ENCODE measurements around the gene DOCK3. TPM values are rescaled to one million over a fixed set of nuclear protein-coding genes. Genes with fewer than 3 reads are reported as not detected.
"Not testable (repeated sequence)": the region's sequence is repeated elsewhere in the genome, so short reads cannot be mapped to it uniquely, and the experiment has no call there.

The DOCK3 gene
- total RNA-seq, 4 donors from 2014 or later = 5.5 to 10.0 (median 8.7) TPM

DNA sequence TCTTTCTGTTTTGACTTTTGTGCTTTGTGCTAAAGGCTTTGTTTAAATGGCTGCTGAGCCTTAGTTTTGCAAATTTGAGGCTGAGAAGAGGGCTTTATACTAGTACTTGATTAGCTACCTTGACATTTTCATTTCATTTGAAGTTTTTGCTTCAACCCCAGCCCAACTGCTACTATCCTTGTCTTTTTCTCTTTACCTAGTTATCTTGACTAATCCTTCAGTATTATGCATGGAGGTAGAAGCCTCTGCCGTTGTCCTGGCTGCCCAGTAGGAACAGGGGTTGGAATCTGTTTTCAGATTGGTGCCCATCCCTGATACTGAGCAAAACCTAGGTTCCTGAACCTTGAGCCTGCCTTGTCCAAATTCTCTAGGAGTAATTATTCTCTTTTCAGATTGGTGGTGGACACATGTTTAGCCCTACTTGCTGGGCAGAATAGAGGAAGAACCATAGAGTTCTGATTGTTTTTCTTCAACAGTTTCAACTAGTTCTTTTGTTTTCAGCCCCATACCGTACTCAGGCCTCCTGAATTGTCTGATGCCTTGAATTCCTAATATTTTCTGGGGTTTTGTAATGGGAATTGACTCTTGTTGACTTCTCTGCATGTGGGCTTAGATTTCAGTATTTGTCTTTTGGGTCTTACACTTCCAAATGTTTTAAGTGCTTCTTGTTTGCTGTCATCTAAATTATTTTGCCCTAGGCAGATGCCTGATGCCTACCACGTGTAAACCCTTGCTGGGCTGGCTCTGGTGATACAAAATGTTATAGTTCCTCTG lies 143.2 kb downstream of the DOCK3 start:
- Histone ChIP-seq H3K4me3 (no peak overlapping the region), H3K36me3 (no peaks in the 10 kb centered on the region), H3K27ac (no peak overlapping the region), H3K9me3 (no peaks in the 10 kb centered on the region), H3K27me3 (no peaks in the 10 kb centered on the region), H3K4me1 (peaks cover 0 to 13% (median 0%) of the 10 kb centered on the region in 3 donors)
- no peak for ATAC-seq
- TF ChIP-seq POLR2AphosphoS5 (IDR thresholded peaks at IDR 0.05) = no peak
- TF ChIP-seq, protein P1, sequence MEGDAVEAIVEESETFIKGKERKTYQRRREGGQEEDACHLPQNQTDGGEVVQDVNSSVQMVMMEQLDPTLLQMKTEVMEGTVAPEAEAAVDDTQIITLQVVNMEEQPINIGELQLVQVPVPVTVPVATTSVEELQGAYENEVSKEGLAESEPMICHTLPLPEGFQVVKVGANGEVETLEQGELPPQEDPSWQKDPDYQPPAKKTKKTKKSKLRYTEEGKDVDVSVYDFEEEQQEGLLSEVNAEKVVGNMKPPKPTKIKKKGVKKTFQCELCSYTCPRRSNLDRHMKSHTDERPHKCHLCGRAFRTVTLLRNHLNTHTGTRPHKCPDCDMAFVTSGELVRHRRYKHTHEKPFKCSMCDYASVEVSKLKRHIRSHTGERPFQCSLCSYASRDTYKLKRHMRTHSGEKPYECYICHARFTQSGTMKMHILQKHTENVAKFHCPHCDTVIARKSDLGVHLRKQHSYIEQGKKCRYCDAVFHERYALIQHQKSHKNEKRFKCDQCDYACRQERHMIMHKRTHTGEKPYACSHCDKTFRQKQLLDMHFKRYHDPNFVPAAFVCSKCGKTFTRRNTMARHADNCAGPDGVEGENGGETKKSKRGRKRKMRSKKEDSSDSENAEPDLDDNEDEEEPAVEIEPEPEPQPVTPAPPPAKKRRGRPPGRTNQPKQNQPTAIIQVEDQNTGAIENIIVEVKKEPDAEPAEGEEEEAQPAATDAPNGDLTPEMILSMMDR (IDR thresholded peaks at IDR 0.05) = no peak
- TF ChIP-seq POLR2A (IDR thresholded peaks at IDR 0.05) = no peak
- no peak for TF ChIP-seq EP300 (IDR thresholded peaks at IDR 0.05)
- WGBS, 2 donors (ENCODE audit: low coverage in 1 of 2) = 24 to 37% methylated on average over 2 to 3 of the region's 3 CpGs

DNA sequence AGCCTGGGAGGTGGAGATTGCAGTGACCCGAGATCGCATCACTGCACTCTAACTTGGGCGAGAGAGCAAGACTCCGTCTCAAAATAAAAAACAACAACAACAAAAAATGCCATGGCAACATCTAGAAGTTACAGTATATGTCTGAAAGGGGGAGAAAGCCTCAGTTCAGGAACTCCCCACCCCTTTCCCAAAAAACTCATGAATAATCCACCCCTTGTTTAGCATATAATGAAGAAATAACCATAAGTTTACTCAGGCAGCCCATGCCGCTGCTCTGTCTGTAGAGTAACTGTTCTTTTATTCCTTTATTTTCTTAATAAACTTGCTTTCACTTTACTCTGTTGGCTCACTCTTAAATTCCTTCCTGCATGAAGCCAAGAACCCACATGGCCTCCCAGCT lies 145.2 kb downstream of the DOCK3 start:
- H3K4me3 ChIP-seq = no peak overlapping the region
- no peak for ATAC-seq
- 93 to 95% methylated on average over 5 of the region's 5 CpGs for WGBS, 2 donors (ENCODE audit: low coverage in 1 of 2)
- H3K9me3 ChIP-seq = no peaks in the 10 kb centered on the region
- no peaks in the 10 kb centered on the region for H3K36me3 ChIP-seq
- TF ChIP-seq POLR2A (IDR thresholded peaks at IDR 0.05) (no peak), POLR2AphosphoS5 (IDR thresholded peaks at IDR 0.05) (no peak), EP300 (IDR thresholded peaks at IDR 0.05) (no peak)
- TF ChIP-seq, protein P1 (IDR thresholded peaks at IDR 0.05) = no peak
- H3K4me1 ChIP-seq = peaks cover 0 to 13% (median 0%) of the 10 kb centered on the region in 3 donors
- no peak overlapping the region for H3K27ac ChIP-seq
- H3K27me3 ChIP-seq = no peaks in the 10 kb centered on the region

DNA sequence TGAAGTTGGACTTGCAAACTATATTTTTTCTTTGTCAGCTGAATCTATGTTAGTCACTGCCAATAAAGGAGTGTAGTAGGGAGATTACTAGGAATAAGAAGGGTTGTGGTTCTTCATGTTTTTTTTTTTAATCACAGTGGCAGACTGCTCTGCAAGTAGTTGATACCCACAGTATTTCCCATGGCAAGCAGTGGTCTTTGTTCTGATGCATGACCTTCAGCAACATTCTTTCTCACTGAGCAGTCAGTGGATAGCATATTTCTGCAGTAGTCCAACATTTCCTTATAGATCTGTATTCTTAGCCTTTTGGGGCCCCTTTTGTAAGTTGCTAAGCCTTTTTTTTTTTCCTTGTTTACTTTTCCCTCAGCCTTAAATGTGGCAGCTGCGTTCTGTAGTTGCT lies 151.1 kb downstream of the DOCK3 start:
- no peak for ATAC-seq
- Histone ChIP-seq H3K36me3 (no peaks in the 10 kb centered on the region), H3K27ac (no peak overlapping the region), H3K27me3 (no peaks in the 10 kb centered on the region), H3K9me3 (no peaks in the 10 kb centered on the region), H3K4me1 (no peaks in the 10 kb centered on the region), H3K4me3 (no peak overlapping the region)
- TF ChIP-seq POLR2A (IDR thresholded peaks at IDR 0.05) = no peak
- TF ChIP-seq POLR2AphosphoS5 (IDR thresholded peaks at IDR 0.05) = no peak
- no peak for TF ChIP-seq EP300 (IDR thresholded peaks at IDR 0.05)
- TF ChIP-seq, protein P1 (IDR thresholded peaks at IDR 0.05) = no peak
- 29 to 75% methylated on average over 1 of the region's 1 CpG for WGBS, 2 donors (ENCODE audit: low coverage in 1 of 2)

DNA sequence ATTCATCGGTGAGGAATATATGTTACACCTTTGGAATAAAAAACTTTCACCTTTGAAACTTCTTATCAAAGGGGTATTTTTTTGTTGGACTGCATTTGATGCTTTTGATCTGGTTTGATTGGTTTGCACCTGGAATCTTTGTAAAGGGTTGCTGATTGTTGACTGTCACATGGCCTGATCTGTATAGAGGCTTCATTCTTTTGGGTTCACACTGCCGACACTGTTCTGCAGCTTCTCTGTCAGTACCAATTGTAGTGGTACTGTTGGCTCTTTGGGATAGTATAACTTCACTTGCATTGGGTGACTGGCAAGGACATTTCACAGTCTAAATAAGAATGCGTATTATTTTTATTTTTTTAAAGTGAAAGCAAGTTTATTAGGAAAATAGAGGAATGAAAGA lies 155.7 kb downstream of the DOCK3 start:
- Histone ChIP-seq H3K36me3 (no peaks in the 10 kb centered on the region), H3K27ac (no peak overlapping the region), H3K4me1 (no peaks in the 10 kb centered on the region), H3K9me3 (no peaks in the 10 kb centered on the region), H3K4me3 (no peak overlapping the region), H3K27me3 (no peaks in the 10 kb centered on the region)
- TF ChIP-seq POLR2A (IDR thresholded peaks at IDR 0.05) (no peak), POLR2AphosphoS5 (IDR thresholded peaks at IDR 0.05) (no peak), EP300 (IDR thresholded peaks at IDR 0.05) (no peak)
- TF ChIP-seq, protein P1 (IDR thresholded peaks at IDR 0.05) = no peak
- ATAC-seq = no peak
- WGBS, 2 donors (ENCODE audit: low coverage in 1 of 2) = 76 to 94% methylated on average over 3 of the region's 3 CpGs

- H3K4me3 ChIP-seq, ATAC-seq, H3K36me3 ChIP-seq, H3K9me3 ChIP-seq, H3K4me1 ChIP-seq, H3K27ac ChIP-seq, H3K27me3 ChIP-seq: not testable (repeated sequence)
- WGBS, 2 donors (ENCODE audit: low coverage in 1 of 2) = 93 to 94% methylated on average over 2 of the region's 2 CpGs
These were observed 156.3 kb downstream of the DOCK3 start for GRCh38 chr3:50831009-50831408.

All from gastroesophageal sphincter (tissue), 4 donors.